ENCODE measurements around the gene SYNPO2.

- TF ChIP-seq CTCF (IDR thresholded peaks at IDR 0.05; ENCODE audit: borderline replicate concordance, extremely low read depth, low read length, poor library complexity, severe bottlenecking), result no peak
- no peak for TF ChIP-seq EZH2 (IDR thresholded peaks at IDR 0.05; ENCODE audit: borderline replicate concordance, low read depth, low read length, severe bottlenecking)
These were observed 138.2 kb downstream of the SYNPO2 start for GRCh38 chr4:119026662-119027444.

Data from DND-41 (cell line).